ENCODE data around the gene SASH3. TPM values are rescaled to one million over a fixed set of nuclear protein-coding genes. Genes with fewer than 3 reads are reported as not detected.

SASH3 gene
- total RNA-seq, 2 experiments from 2014 or later: 229 to 245 TPM

DNA sequence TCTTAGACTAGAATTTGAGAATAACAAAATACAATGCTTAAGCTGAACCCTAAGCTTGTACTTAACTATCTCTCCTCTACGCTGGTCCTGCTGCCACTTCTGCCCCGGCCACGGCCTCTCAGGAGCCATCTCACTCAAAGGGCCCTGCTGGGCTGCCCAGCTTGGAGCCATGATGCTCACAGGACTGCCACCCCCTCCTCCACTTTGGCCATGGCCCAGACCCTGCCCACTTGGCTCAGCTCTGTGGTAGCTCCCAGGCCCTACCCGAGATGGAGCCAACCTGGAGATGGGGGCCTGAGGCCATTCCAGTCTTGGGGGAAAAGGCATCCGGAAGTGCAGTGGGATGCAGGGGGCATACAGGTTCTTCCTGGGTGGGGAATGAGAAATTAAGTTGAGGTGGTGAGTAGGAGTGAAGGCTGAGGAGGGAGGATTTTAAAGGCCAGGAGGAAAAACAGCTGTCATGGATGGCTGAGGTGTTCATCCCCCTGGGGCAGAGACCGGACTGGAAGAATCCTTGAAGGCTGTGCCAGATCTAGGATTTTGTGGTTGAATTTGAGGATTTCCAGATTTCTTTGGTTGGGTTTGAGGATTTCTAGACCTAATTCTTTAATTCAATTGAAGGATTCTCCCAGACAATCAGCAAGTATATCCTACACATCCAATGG lies 824 bp downstream of the SASH3 start:
- no peaks in the 10 kb centered on the region for H3K27me3 Mint-ChIP-seq
- no peak for DNase-seq
- peaks cover 58% of the 10 kb centered on the region for H3K4me1 Mint-ChIP-seq
- no peaks in the 10 kb centered on the region for H3K9me3 Mint-ChIP-seq
- ChIA-PET POLR2A (interaction anchor here (0.5 to 20.1 kb wide), 12 partner anchors 11 to 488 kb away, joined by 3 to 354 read pairs (median 22); partner anchors contain the start of genes APLN, XPNPEP2 and ZNF280C), CTCF (interaction anchor here (1.3 to 5.6 kb wide), 11 partner anchors 10 to 280 kb away, joined by 3 to 38 read pairs (median 7); partner anchors contain the start of gene APLN)
- peak overlapping the region; percentile 92 for H3K27ac Mint-ChIP-seq
- peaks cover 60% of the 10 kb centered on the region for H3K36me3 Mint-ChIP-seq (ENCODE audit: low read depth)
- H3K4me3 Mint-ChIP-seq: peak overlapping the region; percentile 81

DNA sequence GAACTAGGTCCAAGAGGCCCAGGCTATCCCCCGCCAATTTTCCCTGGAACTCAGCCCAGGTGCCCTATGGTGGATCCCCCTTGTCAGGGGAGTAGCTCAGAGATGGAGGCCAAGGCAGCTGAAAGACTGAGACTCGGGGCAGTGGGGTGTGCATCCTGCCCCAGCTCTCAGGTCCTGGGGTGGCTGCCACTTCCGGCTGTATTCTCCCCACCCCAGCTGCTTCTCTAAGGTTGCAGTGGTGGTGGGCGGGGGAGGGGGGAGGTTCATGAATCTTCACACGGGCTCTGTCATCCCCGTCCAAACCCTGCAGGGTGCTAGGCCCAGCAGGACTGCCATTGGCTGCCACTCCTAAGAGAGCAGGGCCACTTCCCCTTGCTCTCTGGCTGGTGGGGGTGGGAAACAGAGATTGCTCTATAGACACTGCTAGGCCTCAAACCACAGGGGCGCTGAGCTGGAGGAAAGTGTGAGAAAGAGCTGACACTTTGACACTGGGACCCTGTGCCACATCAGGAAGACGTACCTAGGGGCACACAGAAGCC lies 1.5 kb downstream of the SASH3 start:
- peaks cover 66% of the 10 kb centered on the region for H3K36me3 Mint-ChIP-seq (ENCODE audit: low read depth)
- H3K4me3 Mint-ChIP-seq: peak overlapping the region; percentile 81
- H3K4me1 Mint-ChIP-seq: peaks cover 62% of the 10 kb centered on the region
- ChIA-PET CTCF (interaction anchor here (0.8 to 5.6 kb wide), 14 partner anchors 11 to 279 kb away, joined by 3 to 38 read pairs (median 4); partner anchors contain the start of gene APLN), POLR2A (interaction anchor here (0.5 to 20.1 kb wide), 15 partner anchors 11 to 487 kb away, joined by 3 to 354 read pairs (median 10); partner anchors contain the start of genes APLN, XPNPEP2 and ZNF280C)
- H3K27me3 Mint-ChIP-seq: no peaks in the 10 kb centered on the region
- DNase-seq: peak; percentile 89
- H3K9me3 Mint-ChIP-seq: no peaks in the 10 kb centered on the region
- peak overlapping the region; percentile 92 for H3K27ac Mint-ChIP-seq

DNA sequence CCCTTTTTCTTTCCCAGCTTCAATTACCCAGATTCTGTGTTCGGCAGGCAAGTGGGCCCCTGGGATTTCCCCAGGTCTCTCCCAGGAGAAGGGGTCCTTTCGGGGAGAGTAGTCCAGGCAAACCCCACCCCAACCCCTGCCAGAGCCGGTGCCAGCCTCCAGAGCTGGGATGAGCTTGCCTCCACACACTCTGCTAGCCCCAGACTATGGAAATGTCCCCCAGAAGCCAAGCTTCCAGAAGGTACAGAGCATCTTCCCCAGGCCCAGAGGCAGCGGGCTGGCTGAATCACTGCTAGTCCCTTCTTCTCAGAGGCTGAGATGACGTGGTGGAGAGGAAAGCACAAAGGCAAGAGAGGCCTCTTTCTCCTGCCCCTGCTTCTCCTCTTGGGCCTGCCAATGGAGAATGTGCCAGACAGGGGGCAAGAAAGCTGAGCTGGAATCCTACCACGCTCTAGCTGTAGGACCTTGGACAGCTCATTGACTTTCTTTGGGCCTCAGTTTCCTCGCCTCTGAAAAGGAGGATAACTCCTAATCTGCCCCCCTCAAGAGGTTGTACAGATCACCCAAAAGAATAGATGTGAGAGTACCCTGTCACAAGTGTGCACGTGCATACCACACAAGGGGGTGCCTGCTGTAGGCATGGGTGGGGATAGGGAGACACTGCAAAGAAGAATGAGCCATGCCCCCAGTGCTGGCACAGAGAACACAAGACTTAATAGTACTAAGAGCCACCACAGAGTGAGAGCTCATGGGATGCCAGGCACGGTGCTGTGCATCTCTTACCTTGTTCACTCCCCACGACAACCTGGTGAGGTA lies 2.1 kb downstream of the SASH3 start:
- Mint-ChIP-seq H3K9me3 (no peaks in the 10 kb centered on the region), H3K27ac (peak overlapping the region; percentile 92), H3K4me1 (peaks cover 61% of the 10 kb centered on the region), H3K4me3 (peak overlapping the region; percentile 81), H3K36me3 (ENCODE audit: low read depth) (peaks cover 70% of the 10 kb centered on the region), H3K27me3 (no peaks in the 10 kb centered on the region)
- DNase-seq: no peak
- ChIA-PET POLR2A (interaction anchor here (0.8 to 20.1 kb wide), 14 partner anchors 12 to 277 kb away, joined by 3 to 354 read pairs (median 10); partner anchors contain the start of genes APLN, UTP14A and XPNPEP2), CTCF (interaction anchor here (0.8 to 5.6 kb wide), 15 partner anchors 12 to 279 kb away, joined by 3 to 38 read pairs (median 5); partner anchors contain the start of gene APLN)

DNA sequence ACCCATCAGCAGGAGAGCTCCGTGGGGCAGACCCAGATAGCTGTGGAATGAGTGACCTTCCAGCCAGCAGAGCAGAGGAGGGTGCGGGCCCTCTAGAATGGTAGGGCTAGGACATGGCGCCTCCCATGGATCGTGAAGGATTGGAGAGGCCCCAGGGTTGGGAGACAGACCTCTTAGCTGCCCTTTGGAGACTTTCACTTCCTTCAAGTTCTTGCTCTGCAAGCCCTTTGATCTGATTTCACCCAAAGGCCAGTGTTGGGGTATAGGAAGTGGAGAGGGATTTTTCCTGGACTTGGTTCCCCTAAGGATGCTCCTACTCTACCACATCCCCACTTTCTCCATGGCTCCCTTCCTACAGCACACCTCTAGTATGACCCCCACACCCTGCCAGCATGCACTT lies 3.0 kb downstream of the SASH3 start:
- no peak for DNase-seq
- ChIA-PET CTCF (interaction anchor here (1.1 to 5.6 kb wide), 10 partner anchors 9 to 145 kb away, joined by 3 to 38 read pairs (median 6); no protein-coding TSS in a partner anchor), POLR2A (interaction anchor here (1.3 to 20.1 kb wide), 9 partner anchors 11 to 123 kb away, joined by 4 to 354 read pairs (median 47); partner anchors contain the start of genes UTP14A and XPNPEP2)
- peak overlapping the region; percentile 81 for H3K4me3 Mint-ChIP-seq
- peaks cover 78% of the 10 kb centered on the region for H3K36me3 Mint-ChIP-seq (ENCODE audit: low read depth)
- peak overlapping the region; percentile 92 for H3K27ac Mint-ChIP-seq
- H3K4me1 Mint-ChIP-seq: peaks cover 62% of the 10 kb centered on the region
- no peaks in the 10 kb centered on the region for H3K9me3 Mint-ChIP-seq
- H3K27me3 Mint-ChIP-seq: no peaks in the 10 kb centered on the region

DNA sequence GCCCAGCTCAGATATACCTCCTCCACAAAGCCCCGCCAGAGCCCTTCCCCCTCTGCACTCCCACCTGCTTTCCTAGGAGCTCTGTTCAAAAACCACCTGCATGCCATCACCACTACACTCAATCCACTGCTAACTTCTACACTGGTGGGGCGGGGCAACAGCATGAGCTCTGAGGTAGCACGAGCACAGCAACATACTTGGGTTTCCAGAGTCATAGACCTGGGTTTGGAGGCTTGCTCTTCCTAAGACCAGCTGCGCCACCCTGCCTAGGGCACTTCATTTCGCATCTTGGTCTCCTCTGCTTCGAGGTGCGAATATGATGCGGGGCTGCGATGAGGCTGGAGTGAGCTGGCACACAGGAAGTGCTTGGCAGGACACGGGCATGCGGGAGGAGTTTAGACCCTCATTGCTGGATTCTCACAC lies 3.6 kb downstream of the SASH3 start:
- peaks cover 57% of the 10 kb centered on the region for H3K4me1 Mint-ChIP-seq
- no peaks in the 10 kb centered on the region for H3K9me3 Mint-ChIP-seq
- H3K4me3 Mint-ChIP-seq: peak overlapping the region; percentile 81
- no peaks in the 10 kb centered on the region for H3K27me3 Mint-ChIP-seq
- peaks cover 80% of the 10 kb centered on the region for H3K36me3 Mint-ChIP-seq (ENCODE audit: low read depth)
- DNase-seq: no peak
- POLR2A ChIA-PET: interaction anchor here (0.8 to 20.1 kb wide), 9 partner anchors 10 to 123 kb away, joined by 3 to 354 read pairs (median 47); partner anchors contain the start of genes UTP14A and XPNPEP2
- H3K27ac Mint-ChIP-seq: peak overlapping the region; percentile 67
- CTCF ChIA-PET: interaction anchor here (1.1 to 5.6 kb wide), 9 partner anchors 10 to 146 kb away, joined by 3 to 38 read pairs (median 6); no protein-coding TSS in a partner anchor

DNA sequence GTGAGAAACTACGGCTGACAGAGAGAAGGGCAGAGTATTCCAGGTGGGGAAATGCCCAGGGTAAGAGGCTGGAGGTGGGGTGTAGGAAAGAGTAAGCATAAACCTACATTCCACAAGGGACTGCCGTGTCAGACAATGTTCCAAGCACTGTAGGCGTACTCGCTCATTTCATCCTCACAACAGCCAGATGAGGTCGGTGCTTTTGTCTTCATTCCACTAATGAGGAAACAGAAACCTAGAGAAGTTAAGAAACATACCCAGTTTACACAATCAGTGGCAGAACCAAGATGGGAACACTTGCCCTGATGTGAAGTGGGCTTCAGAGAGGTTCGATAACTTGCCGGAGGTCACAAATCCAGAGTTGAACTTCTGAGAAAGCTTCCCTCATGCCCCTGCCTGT lies 4.6 kb downstream of the SASH3 start:
- H3K4me3 Mint-ChIP-seq: peak overlapping the region; percentile 81
- ChIA-PET POLR2A (interaction anchor here (5.3 to 20.1 kb wide), 5 partner anchors 9 to 47 kb away, joined by 47 to 354 read pairs (median 202); partner anchors contain the start of gene XPNPEP2), CTCF (interaction anchor here (0.7 to 5.6 kb wide), 4 partner anchors 11 to 28 kb away, joined by 3 to 38 read pairs (median 20); no protein-coding TSS in a partner anchor)
- DNase-seq: no peak
- peaks cover 51% of the 10 kb centered on the region for H3K4me1 Mint-ChIP-seq
- peak overlapping the region; percentile 67 for H3K27ac Mint-ChIP-seq
- H3K27me3 Mint-ChIP-seq: no peaks in the 10 kb centered on the region
- peaks cover 83% of the 10 kb centered on the region for H3K36me3 Mint-ChIP-seq (ENCODE audit: low read depth)
- H3K9me3 Mint-ChIP-seq: no peaks in the 10 kb centered on the region

DNA sequence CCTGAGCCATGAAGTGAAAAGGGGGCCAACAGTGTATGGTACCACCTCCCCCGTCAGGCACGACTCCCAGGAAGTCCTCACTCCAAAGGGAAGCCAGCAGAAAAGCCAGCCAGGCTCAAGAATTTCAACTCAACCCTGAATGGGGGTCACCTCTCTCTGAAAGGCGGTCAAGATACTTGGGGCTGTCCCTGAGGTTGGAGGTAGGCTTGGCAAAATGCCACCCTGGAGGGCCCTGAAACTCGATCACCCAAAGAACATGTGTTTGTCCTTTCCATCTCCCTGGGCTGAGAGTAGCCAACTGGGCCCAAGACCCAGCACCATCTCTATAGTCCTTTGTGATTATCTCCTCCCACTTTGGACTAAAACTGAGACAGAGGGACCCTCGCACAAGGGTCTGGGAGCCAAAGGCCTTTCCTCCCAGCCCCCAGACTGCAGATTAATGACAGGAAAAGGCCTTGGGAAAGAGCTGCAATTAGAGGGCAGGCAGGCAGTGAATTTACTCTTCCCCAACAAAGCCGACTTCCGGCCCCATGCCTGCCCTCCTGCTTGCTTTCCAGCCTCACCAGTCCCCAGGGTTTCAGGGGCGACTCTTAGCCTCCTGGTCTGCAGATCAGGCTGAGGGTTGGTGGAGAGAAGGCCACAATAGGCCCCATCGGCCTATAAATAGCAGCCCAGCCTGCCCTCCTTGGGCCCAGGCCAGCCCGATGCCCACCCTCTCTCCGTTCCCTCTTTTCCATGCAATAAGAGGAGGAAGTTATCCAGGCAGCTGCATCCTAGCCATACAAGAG lies 5.6 kb downstream of the SASH3 start:
- Mint-ChIP-seq H3K9me3 (no peaks in the 10 kb centered on the region), H3K36me3 (ENCODE audit: low read depth) (peaks cover 80% of the 10 kb centered on the region), H3K27me3 (no peaks in the 10 kb centered on the region), H3K4me3 (peak overlapping the region; percentile 68), H3K4me1 (peaks cover 51% of the 10 kb centered on the region), H3K27ac (peak overlapping the region; percentile 75)
- ChIA-PET CTCF (interaction anchor here (0.7 kb wide), 1 partner anchor 29 kb away, joined by 3 read pairs; no protein-coding TSS in a partner anchor), POLR2A (interaction anchor here (0.7 to 20.1 kb wide), 5 partner anchors 8 to 32 kb away, joined by 4 to 229 read pairs (median 82); no protein-coding TSS in a partner anchor)
- DNase-seq: no peak

DNA sequence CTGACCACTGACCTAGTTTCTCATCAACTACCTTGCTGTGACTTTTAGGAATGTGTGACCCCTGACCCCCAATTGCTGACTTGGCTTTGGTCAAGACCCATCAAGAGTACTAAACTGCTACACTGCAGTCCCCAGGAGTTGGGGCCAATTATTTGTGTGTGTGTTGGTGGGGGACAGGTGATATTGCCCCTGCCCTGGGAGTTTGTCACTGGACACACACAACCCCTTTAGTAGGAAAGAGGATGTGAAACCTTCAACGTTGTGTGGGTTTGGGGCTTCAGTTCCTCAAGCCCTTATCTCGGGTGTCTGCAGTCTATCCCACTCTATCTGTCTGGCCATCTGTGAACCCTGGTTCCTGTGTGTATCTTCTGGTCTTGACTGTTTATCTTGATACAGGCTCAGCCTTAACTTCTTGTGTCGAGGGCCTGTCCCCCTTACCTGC lies 6.5 kb downstream of the SASH3 start:
- Mint-ChIP-seq H3K4me1 (peaks cover 54% of the 10 kb centered on the region), H3K4me3 (peak overlapping the region; percentile 68), H3K9me3 (no peaks in the 10 kb centered on the region), H3K36me3 (ENCODE audit: low read depth) (peaks cover 80% of the 10 kb centered on the region), H3K27me3 (no peaks in the 10 kb centered on the region), H3K27ac (peak overlapping the region; percentile 75)
- ChIA-PET POLR2A (interaction anchor here (1.6 to 20.1 kb wide), 3 partner anchors 7 to 27 kb away, joined by 7 to 229 read pairs (median 9); no protein-coding TSS in a partner anchor), CTCF (interaction anchor here (0.7 to 1.6 kb wide), 2 partner anchors 37 to 59 kb away, joined by 3 to 5 read pairs; no protein-coding TSS in a partner anchor)
- DNase-seq: no peak

DNA sequence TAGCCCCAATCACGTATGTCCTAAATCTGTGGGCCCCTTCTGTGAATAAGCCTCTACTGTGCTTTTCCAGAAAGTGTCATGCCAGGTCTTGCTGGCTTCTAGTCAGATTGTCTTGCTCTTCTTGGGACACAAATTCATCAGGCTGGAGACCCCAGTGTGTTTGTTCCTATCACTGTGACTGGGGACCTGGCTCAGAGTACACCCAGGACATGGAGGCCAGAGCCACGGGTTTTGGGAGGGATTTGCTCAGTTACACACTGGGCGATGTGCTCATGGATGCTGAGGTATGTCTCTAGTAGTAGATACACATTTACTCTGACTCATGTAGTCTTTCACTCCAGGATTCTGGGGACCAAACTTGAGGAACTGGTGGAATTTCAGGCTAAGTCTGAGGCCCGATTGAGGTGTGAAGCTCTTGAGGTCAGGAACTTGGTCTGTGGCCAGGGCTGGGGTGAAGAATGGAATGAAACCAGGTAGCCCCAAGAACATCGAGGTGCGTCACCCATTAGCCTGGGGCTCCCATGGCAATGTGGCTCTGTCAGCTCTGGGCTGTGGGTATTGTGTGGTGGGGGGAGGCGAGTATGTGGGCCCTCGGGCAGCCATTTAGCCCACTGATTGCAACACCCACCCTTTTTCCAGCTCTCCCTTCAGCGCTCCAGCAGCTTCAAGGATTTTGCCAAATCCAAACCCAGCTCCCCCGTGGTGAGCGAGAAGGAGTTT lies 7.7 kb downstream of the SASH3 start:
- ChIA-PET CTCF (interaction anchor here (0.6 to 1.6 kb wide), 5 partner anchors 14 to 180 kb away, joined by 3 to 5 read pairs (median 4); no protein-coding TSS in a partner anchor), POLR2A (interaction anchor here (0.6 to 20.1 kb wide), 6 partner anchors 6 to 30 kb away, joined by 3 to 229 read pairs (median 8); partner anchors contain the start of gene SASH3)
- Mint-ChIP-seq H3K4me3 (peak overlapping the region; percentile 6), H3K4me1 (peaks cover 54% of the 10 kb centered on the region), H3K9me3 (no peaks in the 10 kb centered on the region), H3K27ac (peak overlapping the region; percentile 66), H3K27me3 (no peaks in the 10 kb centered on the region), H3K36me3 (ENCODE audit: low read depth) (peaks cover 78% of the 10 kb centered on the region)
- DNase-seq: no peak

DNA sequence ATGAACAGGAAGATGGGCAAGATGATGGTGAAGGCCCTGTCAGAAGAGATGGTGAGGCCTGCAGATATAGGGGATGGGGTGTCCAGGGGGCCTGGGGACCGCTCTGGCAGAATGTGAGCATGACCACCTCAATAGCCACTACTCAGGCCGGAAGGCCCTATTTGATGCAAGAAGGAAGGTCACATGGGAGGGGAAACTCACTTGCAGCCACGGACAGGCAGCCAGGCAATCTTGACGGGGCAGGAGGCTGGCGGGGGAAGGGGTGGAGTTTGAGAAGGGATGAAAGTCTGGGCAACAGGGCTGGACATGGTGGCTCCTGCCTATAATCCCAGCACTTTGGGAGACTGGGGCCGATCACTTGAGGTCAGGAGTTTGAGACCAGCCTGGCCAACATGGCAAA lies 8.8 kb downstream of the SASH3 start:
- Mint-ChIP-seq H3K4me3 (no peak overlapping the region), H3K4me1 (peaks cover 48% of the 10 kb centered on the region), H3K36me3 (ENCODE audit: low read depth) (peaks cover 77% of the 10 kb centered on the region), H3K27me3 (no peaks in the 10 kb centered on the region), H3K27ac (no peak overlapping the region), H3K9me3 (no peaks in the 10 kb centered on the region)
- no peak for DNase-seq
- CTCF ChIA-PET: interaction anchor here (1.0 kb wide), 1 partner anchor 181 kb away, joined by 4 read pairs; no protein-coding TSS in a partner anchor
- POLR2A ChIA-PET: interaction anchor here (1.0 to 20.1 kb wide), 3 partner anchors 5 to 19 kb away, joined by 3 to 229 read pairs (median 229); partner anchors contain the start of gene SASH3
